T-helper 2 cell treated with Interferon-gamma antibody and Interleukin-4, amounts not matched to agents 5 μg/mL and 100 μg/mL, for 36 hours (primary cell): ENCODE measurements around the gene DGKB.

Source experiments
- DNase-seq: peaks from one replicate; pipeline ENCODE4 v3.0.0; 2021; ENCODE audit warnings: low spot score
- H3K27ac Mint-ChIP-seq: one replicate; pipeline ENCODE4 v1.8.0; 2021; ENCODE audit warnings: mild to moderate bottlenecking, mixed read lengths
- H3K27me3 Mint-ChIP-seq: one replicate; pipeline ENCODE4 v1.8.0; 2021; ENCODE audit warnings: low read depth, mixed read lengths
- H3K36me3 Mint-ChIP-seq: one replicate; pipeline ENCODE4 v1.8.0; 2021; ENCODE audit warnings: low read depth, mixed read lengths
- H3K4me1 Mint-ChIP-seq: one replicate; pipeline ENCODE4 v1.8.0; 2021; ENCODE audit warnings: low read depth, mixed read lengths
- H3K4me3 Mint-ChIP-seq: one replicate; pipeline ENCODE4 v1.8.0; 2022; ENCODE audit warnings: mild to moderate bottlenecking, moderate library complexity, mixed read lengths
- H3K9me3 Mint-ChIP-seq: one replicate; pipeline ENCODE4 v1.8.0; 2021; ENCODE audit warnings: mixed read lengths

DGKB gene

DNA sequence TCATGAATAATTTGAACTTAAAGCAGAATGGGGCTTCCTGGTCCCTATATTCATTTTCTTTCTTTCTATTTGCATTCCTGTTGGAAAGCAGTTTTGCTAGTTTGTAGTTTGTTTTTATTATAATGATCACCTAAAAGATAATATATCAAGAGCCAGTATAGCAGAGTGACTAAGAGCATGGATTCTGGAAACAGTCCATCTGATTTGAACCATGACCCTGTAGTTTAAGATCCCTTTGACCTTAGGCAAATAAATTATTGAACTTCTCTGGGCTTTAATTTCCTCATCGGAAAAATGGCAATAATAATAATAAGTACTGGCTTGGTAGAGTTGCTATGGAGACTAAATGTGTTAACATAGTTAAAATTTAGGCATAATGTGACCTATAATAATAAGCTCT, 76.1 kb downstream of the DGKB start:
- no peak for DNase-seq
- no peaks in the 10 kb centered on the region for H3K27me3 Mint-ChIP-seq
- no peak overlapping the region for H3K4me3 Mint-ChIP-seq
- no peaks in the 10 kb centered on the region for H3K4me1 Mint-ChIP-seq
- peaks cover 7% of the 10 kb centered on the region for H3K9me3 Mint-ChIP-seq
- H3K36me3 Mint-ChIP-seq, result no peaks in the 10 kb centered on the region
- H3K27ac Mint-ChIP-seq, result no peak overlapping the region

DNA sequence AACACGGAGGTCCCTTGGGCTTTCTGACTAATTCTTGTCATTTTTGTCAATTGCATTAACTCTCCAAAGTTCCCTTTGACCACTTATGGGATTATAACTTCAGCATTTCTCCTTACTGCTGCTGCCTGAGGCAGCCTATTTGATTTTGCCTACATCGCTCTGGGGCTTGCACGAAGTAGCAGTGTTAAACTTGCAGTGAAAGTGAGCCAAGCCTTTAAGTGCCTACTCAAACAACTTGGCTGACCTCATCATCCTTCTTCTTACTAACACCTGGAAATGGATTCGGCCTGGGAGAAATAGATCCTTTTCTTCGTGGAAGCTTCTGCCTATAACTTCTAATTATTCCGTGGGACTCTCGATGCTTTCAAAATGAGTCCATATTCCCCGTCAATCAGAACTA, 76.6 kb downstream of the DGKB start:
- Mint-ChIP-seq H3K36me3 (no peaks in the 10 kb centered on the region), H3K9me3 (peaks cover 7% of the 10 kb centered on the region), H3K4me1 (no peaks in the 10 kb centered on the region), H3K27me3 (no peaks in the 10 kb centered on the region), H3K4me3 (no peak overlapping the region), H3K27ac (no peak overlapping the region)
- DNase-seq, result no peak

- no peaks in the 10 kb centered on the region for H3K27me3 Mint-ChIP-seq
- DNase-seq, result no peak
- H3K4me1 Mint-ChIP-seq, result no peaks in the 10 kb centered on the region
- H3K27ac Mint-ChIP-seq, result no peak overlapping the region
- peaks cover 4% of the 10 kb centered on the region for H3K9me3 Mint-ChIP-seq
- no peak overlapping the region for H3K4me3 Mint-ChIP-seq
- H3K36me3 Mint-ChIP-seq, result no peaks in the 10 kb centered on the region
Observed at GRCh38 chr7:14822481-14822854, 80.1 kb downstream of the DGKB start.

DNA sequence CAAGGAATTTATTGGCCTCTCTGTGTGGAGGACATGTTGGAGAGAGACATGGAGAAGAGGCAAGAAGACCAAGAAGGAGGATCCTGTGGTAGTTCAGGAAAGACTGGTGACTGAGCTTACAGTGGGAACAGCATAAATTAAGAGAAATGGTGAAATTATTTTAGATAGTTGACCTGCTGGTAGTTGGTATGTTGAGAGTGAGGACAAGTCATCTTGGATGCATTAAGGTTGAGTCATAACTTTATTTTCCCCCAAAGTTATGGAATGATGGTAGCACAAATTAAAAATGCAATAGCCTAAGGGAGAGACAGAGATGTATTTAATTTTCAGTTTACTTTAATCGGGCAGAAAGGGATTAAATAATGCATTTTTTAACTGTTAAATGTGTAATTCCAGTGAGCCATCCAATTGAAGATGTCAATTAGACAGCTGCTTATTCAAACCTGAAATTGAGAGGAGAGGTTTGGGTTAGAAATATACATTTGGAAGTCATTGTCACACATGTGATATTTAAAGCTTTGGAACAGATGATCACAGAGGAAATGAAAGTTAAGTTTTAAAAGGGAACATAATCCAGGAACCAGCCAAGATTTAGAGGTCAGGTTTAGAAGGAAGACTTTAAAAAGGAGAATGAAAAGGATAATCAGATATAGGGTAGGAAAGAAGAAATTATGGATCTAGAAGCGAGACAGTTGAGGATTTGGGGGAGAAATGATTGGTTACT, 80.6 kb downstream of the DGKB start:
- Mint-ChIP-seq H3K27me3 (no peaks in the 10 kb centered on the region), H3K9me3 (peaks cover 4% of the 10 kb centered on the region), H3K4me3 (no peak overlapping the region), H3K36me3 (no peaks in the 10 kb centered on the region), H3K4me1 (no peaks in the 10 kb centered on the region), H3K27ac (no peak overlapping the region)
- DNase-seq, result no peak

GRCh38 chr7:14818871-14819270, 83.7 kb downstream of the DGKB start:
- H3K27ac Mint-ChIP-seq, result no peak overlapping the region
- H3K9me3 Mint-ChIP-seq, result peaks cover 11% of the 10 kb centered on the region
- no peaks in the 10 kb centered on the region for H3K36me3 Mint-ChIP-seq
- DNase-seq, result no peak
- H3K27me3 Mint-ChIP-seq, result no peaks in the 10 kb centered on the region
- no peak overlapping the region for H3K4me3 Mint-ChIP-seq
- H3K4me1 Mint-ChIP-seq, result no peaks in the 10 kb centered on the region

GRCh38 chr7:14817829-14818614, 84.5 kb downstream of the DGKB start:
- no peak overlapping the region for H3K27ac Mint-ChIP-seq

DNA sequence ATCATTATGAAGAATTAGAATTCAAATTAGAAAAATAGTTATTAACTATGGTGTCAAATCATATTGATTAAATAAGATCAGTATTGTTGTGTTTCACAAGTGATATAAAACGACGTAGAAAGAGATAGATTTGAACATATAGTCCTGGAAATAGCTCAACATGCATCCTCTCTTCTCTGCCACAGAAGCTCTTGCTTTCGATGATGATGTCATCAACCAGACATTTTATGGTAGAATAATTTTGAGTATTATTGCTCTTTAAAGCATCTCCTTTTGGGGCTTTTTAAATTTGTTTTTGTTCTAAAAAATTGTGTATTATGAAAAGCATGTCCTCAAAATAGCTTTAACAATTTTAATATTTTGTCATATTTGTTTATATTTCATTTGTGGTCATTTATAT, 95.0 kb downstream of the DGKB start:
- no peak overlapping the region for H3K27ac Mint-ChIP-seq
- no peaks in the 10 kb centered on the region for H3K27me3 Mint-ChIP-seq
- no peaks in the 10 kb centered on the region for H3K4me1 Mint-ChIP-seq
- H3K36me3 Mint-ChIP-seq, result no peaks in the 10 kb centered on the region
- peaks cover 6% of the 10 kb centered on the region for H3K9me3 Mint-ChIP-seq
- DNase-seq, result no peak
- H3K4me3 Mint-ChIP-seq, result no peak overlapping the region

More at GRCh38 chr7:14817829-14818614, 84.5 kb downstream of the DGKB start:
- H3K9me3 Mint-ChIP-seq, result peaks cover 11% of the 10 kb centered on the region
- no peak for DNase-seq
- no peaks in the 10 kb centered on the region for H3K36me3 Mint-ChIP-seq
- H3K4me1 Mint-ChIP-seq, result no peaks in the 10 kb centered on the region
- no peak overlapping the region for H3K4me3 Mint-ChIP-seq
- H3K27me3 Mint-ChIP-seq, result no peaks in the 10 kb centered on the region

GRCh38 chr7:14806891-14807290, 95.7 kb downstream of the DGKB start:
- no peak for DNase-seq
- peaks cover 6% of the 10 kb centered on the region for H3K9me3 Mint-ChIP-seq
- no peaks in the 10 kb centered on the region for H3K36me3 Mint-ChIP-seq
- no peak overlapping the region for H3K27ac Mint-ChIP-seq
- H3K4me1 Mint-ChIP-seq, result no peaks in the 10 kb centered on the region
- H3K4me3 Mint-ChIP-seq, result no peak overlapping the region
- no peaks in the 10 kb centered on the region for H3K27me3 Mint-ChIP-seq

DNA sequence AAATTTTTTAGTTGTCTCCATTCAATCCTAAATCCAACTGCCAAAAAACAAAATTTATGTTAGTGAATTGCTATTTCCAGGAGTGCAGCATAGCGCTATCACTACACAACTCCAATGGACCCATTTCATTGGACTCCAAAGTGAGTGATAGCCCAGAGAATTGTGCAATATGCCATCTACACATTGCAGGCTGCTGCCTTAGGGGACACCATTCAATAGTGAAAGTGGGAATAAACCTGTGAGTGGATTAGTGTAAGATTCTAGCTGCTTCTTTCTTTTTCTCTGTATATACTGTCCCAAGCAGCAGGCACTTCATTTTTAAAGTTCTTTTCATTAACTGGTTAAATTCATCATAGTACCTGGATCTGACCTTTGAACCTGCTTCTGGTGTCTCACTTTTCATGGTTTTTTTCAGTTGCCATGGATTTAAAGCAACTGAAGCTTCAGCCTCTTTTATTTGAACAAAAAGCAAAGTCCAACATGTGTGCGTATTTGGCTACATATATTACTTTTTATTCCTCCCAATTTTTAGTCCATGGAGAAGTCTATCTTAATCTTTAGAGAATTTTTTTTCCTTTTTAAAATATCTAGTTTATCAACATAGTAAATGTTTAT, 97.3 kb downstream of the DGKB start:
- H3K36me3 Mint-ChIP-seq, result no peaks in the 10 kb centered on the region
- peaks cover 13% of the 10 kb centered on the region for H3K9me3 Mint-ChIP-seq
- H3K27ac Mint-ChIP-seq, result no peak overlapping the region
- no peaks in the 10 kb centered on the region for H3K27me3 Mint-ChIP-seq
- no peak for DNase-seq
- H3K4me1 Mint-ChIP-seq, result no peaks in the 10 kb centered on the region
- H3K4me3 Mint-ChIP-seq, result no peak overlapping the region

GRCh38 chr7:14800664-14801063, 101.9 kb downstream of the DGKB start:
- peaks cover 12% of the 10 kb centered on the region for H3K9me3 Mint-ChIP-seq

GRCh38 chr7:14793151-14793550, 109.4 kb downstream of the DGKB start:
- no peak for DNase-seq
- no peak overlapping the region for H3K27ac Mint-ChIP-seq
- no peaks in the 10 kb centered on the region for H3K27me3 Mint-ChIP-seq
- no peaks in the 10 kb centered on the region for H3K4me1 Mint-ChIP-seq
- no peaks in the 10 kb centered on the region for H3K36me3 Mint-ChIP-seq
- H3K9me3 Mint-ChIP-seq, result peaks cover 10% of the 10 kb centered on the region
- H3K4me3 Mint-ChIP-seq, result no peak overlapping the region

More at GRCh38 chr7:14800664-14801063, 101.9 kb downstream of the DGKB start:
- Mint-ChIP-seq H3K4me3 (no peak overlapping the region), H3K27ac (no peak overlapping the region), H3K36me3 (no peaks in the 10 kb centered on the region), H3K4me1 (no peaks in the 10 kb centered on the region), H3K27me3 (no peaks in the 10 kb centered on the region)
- no peak for DNase-seq

GRCh38 chr7:14787551-14787950, 115.0 kb downstream of the DGKB start:
- H3K27ac Mint-ChIP-seq, result no peak overlapping the region
- DNase-seq, result no peak
- no peaks in the 10 kb centered on the region for H3K4me1 Mint-ChIP-seq
- H3K36me3 Mint-ChIP-seq, result no peaks in the 10 kb centered on the region
- H3K9me3 Mint-ChIP-seq, result no peaks in the 10 kb centered on the region
- no peaks in the 10 kb centered on the region for H3K27me3 Mint-ChIP-seq
- H3K4me3 Mint-ChIP-seq, result no peak overlapping the region

DNA sequence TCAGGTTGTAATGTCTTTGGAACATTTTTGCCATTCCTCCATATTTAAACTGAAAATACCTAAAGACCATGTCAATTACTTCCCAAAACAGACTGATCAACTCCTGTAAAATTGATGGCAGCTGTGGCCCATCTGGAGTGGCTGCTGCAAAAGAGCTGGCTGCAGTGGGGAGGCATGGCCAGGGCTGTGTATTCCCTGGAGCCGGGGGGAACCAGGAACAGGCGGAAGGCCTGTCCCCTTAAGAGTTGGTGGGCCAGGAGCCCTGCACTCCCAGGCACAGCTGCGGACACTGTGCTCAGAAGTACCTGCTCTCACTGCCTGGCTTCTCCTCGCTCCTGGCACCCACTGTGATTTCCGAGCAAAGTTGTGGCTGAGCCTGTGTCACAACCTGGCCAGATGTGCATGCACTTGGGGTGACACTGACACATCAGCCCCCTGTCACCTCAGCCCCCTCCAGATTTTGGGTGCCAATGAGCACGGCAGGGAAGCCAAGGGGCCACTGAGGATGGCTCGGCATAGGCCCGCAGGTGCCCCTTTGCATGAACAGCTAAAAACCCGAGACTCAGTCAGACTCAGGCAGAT, 116.1 kb downstream of the DGKB start:
- no peak for DNase-seq
- Mint-ChIP-seq H3K9me3 (no peaks in the 10 kb centered on the region), H3K4me1 (no peaks in the 10 kb centered on the region), H3K27ac (no peak overlapping the region), H3K4me3 (no peak overlapping the region), H3K27me3 (no peaks in the 10 kb centered on the region), H3K36me3 (no peaks in the 10 kb centered on the region)

DNA sequence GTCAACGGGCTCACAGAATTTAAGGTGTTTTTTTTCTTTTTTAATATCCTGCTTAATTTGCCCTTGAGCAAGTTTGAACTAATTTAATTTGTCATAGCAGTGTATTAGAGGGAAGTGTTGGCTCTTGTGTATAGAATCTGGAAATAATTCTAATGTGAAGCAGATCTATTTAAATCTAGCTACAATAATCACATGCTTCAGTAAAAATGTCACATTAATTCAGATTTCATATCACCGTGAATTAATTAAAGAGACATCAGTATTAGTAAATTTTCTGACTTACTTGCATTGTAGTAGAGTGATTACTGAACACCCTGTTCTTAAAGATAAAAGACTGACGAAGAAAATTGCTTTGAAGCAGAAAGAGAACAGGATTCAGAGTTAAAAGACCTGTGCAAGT, 124.7 kb downstream of the DGKB start:
- Mint-ChIP-seq H3K4me1 (no peaks in the 10 kb centered on the region), H3K9me3 (peaks cover 22% of the 10 kb centered on the region), H3K36me3 (no peaks in the 10 kb centered on the region), H3K27ac (no peak overlapping the region), H3K4me3 (no peak overlapping the region), H3K27me3 (no peaks in the 10 kb centered on the region)
- DNase-seq, result no peak
